ENCODE results near the gene WNT3A. TPM values are rescaled to one million over a fixed set of nuclear protein-coding genes. Genes with fewer than 3 reads are reported as not detected.

The WNT3A gene
- total RNA-seq, 6 experiments from 2014 or later, result not detected

- H3K9me3 ChIP-seq, result no peaks in the 10 kb centered on the region
- intact Hi-C loops (cut with DNase I), result no loop called here
- DNase-seq, result peak in 2 of 3 donors; percentile 11 to 16
- ATAC-seq, result no peak
- H3K27me3 ChIP-seq, result no peaks in the 10 kb centered on the region
- H3K27ac ChIP-seq, result no peak overlapping the region
- TF ChIP-seq CTCF (IDR thresholded peaks at IDR 0.05) (no peak), POLR2A (IDR thresholded peaks at IDR 0.05) (no peak)
- 33% methylated on average over 1 of the region's 2 CpGs for WGBS (ENCODE audit: insufficient coverage, low coverage, low lambda C conversion rate, missing lambda C conversion rate)
- no peaks in the 10 kb centered on the region for H3K4me1 ChIP-seq
- no peak overlapping the region for H3K4me3 ChIP-seq
- H3K36me3 ChIP-seq, result no peaks in the 10 kb centered on the region
These were observed 9.3 kb downstream of the WNT3A start for GRCh38 chr1:228016181-228016510.

GRCh38 chr1:228016653-228017355 is 10.0 kb downstream of the WNT3A start:
- ATAC-seq (no peak), DNase-seq (peak in 2 of 3 donors; percentile 22)
- Histone ChIP-seq H3K9me3 (no peaks in the 10 kb centered on the region), H3K27ac (no peak overlapping the region), H3K36me3 (no peaks in the 10 kb centered on the region), H3K4me1 (no peaks in the 10 kb centered on the region), H3K27me3 (no peaks in the 10 kb centered on the region), H3K4me3 (no peak overlapping the region)
- WGBS (ENCODE audit: insufficient coverage, low coverage, low lambda C conversion rate, missing lambda C conversion rate), result 67% methylated on average over 6 of the region's 12 CpGs
- intact Hi-C loops (cut with DNase I), result no loop called here
- TF ChIP-seq POLR2A (IDR thresholded peaks at IDR 0.05) (no peak), CTCF (IDR thresholded peaks at IDR 0.05) (no peak)

GRCh38 chr1:228017356-228018124 is 10.7 kb downstream of the WNT3A start:
- TF ChIP-seq CTCF (IDR thresholded peaks at IDR 0.05), result no peak
- no peak for TF ChIP-seq POLR2A (IDR thresholded peaks at IDR 0.05)
- Histone ChIP-seq H3K9me3 (no peaks in the 10 kb centered on the region), H3K4me1 (no peaks in the 10 kb centered on the region), H3K27ac (no peak overlapping the region), H3K36me3 (no peaks in the 10 kb centered on the region), H3K27me3 (no peaks in the 10 kb centered on the region), H3K4me3 (no peak overlapping the region)
- ATAC-seq, result no peak
- intact Hi-C loops (cut with DNase I), result no loop called here
- peak in 2 of 3 donors; percentile 14 to 27 for DNase-seq
- WGBS (ENCODE audit: insufficient coverage, low coverage, low lambda C conversion rate, missing lambda C conversion rate), result 86% methylated on average over 8 of the region's 16 CpGs

GRCh38 chr1:228018125-228018398 is 11.3 kb downstream of the WNT3A start:
- no peaks in the 10 kb centered on the region for H3K27me3 ChIP-seq
- no peaks in the 10 kb centered on the region for H3K9me3 ChIP-seq
- TF ChIP-seq CTCF (IDR thresholded peaks at IDR 0.05), result no peak
- TF ChIP-seq POLR2A (IDR thresholded peaks at IDR 0.05), result no peak
- WGBS (ENCODE audit: insufficient coverage, low coverage, low lambda C conversion rate, missing lambda C conversion rate), result 73% methylated on average over 1 of the region's 5 CpGs
- ATAC-seq (no peak), DNase-seq (peak in 1 of 3 donors; percentile 25)
- H3K36me3 ChIP-seq, result no peaks in the 10 kb centered on the region
- no peak overlapping the region for H3K27ac ChIP-seq
- intact Hi-C loops (cut with DNase I), result no loop called here
- no peak overlapping the region for H3K4me3 ChIP-seq
- H3K4me1 ChIP-seq, result no peaks in the 10 kb centered on the region

Data from right lobe of liver (tissue), 6 donors.